ENCODE measurements around the gene DMTF1. TPM values are rescaled to one million over a fixed set of nuclear protein-coding genes. Genes with fewer than 3 reads are reported as not detected.
"Not testable (repeated sequence)": the region's sequence is repeated elsewhere in the genome, so short reads cannot be mapped to it uniquely, and the experiment has no call there.

Gene DMTF1
- total and polyA plus RNA-seq, 8 donors = 66.7 to 321 (median 261) TPM

DNA sequence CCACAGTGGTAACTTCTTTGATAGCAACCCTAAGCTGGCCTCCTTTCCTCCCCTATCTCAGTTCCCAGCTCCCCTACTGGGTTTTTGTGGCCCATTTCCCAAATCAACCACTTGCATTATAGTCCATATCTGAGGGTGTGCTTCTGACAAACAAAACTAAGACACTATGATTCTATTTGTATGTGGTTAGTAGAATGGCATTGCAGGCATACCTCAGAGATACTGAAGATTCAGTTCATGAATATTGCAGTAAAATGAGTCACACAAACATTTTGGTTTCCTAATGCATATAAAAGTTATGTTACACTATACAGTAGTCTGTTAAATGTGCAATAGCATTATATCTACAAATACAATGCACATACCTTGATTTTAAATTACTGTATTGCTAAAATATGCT, 82.7 kb downstream of the DMTF1 start:
- Histone ChIP-seq H3K27ac (no peak overlapping the region), H3K27me3 (no peaks in the 10 kb centered on the region), H3K4me3 (no peak overlapping the region), H3K9me3 (no peaks in the 10 kb centered on the region), H3K4me1 (no peaks in the 10 kb centered on the region), H3K36me3 (no peaks in the 10 kb centered on the region)
- TF ChIP-seq, protein P1, sequence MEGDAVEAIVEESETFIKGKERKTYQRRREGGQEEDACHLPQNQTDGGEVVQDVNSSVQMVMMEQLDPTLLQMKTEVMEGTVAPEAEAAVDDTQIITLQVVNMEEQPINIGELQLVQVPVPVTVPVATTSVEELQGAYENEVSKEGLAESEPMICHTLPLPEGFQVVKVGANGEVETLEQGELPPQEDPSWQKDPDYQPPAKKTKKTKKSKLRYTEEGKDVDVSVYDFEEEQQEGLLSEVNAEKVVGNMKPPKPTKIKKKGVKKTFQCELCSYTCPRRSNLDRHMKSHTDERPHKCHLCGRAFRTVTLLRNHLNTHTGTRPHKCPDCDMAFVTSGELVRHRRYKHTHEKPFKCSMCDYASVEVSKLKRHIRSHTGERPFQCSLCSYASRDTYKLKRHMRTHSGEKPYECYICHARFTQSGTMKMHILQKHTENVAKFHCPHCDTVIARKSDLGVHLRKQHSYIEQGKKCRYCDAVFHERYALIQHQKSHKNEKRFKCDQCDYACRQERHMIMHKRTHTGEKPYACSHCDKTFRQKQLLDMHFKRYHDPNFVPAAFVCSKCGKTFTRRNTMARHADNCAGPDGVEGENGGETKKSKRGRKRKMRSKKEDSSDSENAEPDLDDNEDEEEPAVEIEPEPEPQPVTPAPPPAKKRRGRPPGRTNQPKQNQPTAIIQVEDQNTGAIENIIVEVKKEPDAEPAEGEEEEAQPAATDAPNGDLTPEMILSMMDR (IDR thresholded peaks at IDR 0.05) = no peak
- no peak for ATAC-seq
- no peak for DNase-seq
- intact Hi-C loops (cut with DNase I) = loop anchor here in 1 of 2 donors (5.0 kb wide), 1 partner anchor 313 kb away; no protein-coding TSS in a partner anchor

DNA sequence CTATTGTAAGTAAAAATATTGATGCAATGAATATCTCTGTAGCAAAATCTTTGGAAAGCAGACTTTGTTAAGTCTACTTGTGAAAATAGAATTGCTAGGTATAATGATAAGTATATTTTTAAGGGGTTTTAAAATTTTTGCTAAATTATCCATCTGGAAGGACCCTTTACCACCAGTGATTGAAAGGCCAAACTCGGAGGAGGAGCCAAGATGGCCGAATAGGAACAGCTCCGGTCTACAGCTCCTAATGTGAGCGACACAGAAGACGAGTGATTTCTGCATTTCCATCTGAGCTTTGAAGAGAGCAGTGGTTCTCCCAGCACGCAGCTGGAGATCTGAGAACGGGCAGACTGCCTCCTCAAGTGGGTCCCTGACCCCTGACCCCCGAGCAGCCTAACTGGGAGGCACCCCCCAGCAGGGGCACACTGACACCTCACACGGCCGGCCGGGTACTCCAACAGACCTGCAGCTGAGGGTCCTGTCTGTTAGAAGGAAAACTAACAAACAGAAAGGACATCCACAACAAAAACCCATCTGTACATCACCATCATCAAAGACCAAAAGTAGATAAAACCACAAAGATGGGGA, 86.3 kb downstream of the DMTF1 start:
- not testable (repeated sequence) for H3K27me3 ChIP-seq, H3K4me1 ChIP-seq, ATAC-seq, H3K4me3 ChIP-seq, DNase-seq, H3K9me3 ChIP-seq, H3K27ac ChIP-seq, H3K36me3 ChIP-seq
- intact Hi-C loops (cut with DNase I) = loop anchor here in 1 of 2 donors (5.0 kb wide), 1 partner anchor 316 kb away; no protein-coding TSS in a partner anchor

DNA sequence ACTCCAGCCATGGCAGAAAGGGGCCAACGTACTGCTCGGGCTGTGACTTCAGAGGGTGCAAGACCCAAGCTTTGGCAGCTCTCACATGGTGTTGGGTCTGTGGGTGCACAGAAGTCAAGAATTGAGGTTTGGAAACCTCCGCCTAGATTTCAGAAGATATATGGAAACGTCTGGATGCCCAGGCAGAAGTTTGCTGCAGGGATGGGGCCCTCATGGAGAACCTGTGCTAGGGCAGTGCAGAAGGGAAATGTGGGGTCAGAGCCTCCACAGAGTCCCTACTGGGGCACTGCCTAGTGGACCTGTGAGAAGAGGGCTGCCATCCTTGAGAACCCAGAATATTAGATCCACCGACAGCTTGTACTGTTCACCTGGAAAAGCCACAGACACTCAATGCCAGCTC, 93.4 kb downstream of the DMTF1 start:
- H3K27me3 ChIP-seq; H3K36me3 ChIP-seq; H3K4me3 ChIP-seq; DNase-seq; ATAC-seq; intact Hi-C loops (cut with DNase I); H3K27ac ChIP-seq; H3K4me1 ChIP-seq: not testable (repeated sequence)
- peaks cover 0 to 15% of the 10 kb centered on the region in 2 donors for H3K9me3 ChIP-seq

Other genes with a start within 250 kb of the DMTF1 start
- gene ELAPOR2, start 92.8 kb upstream of the DMTF1 start, total RNA-seq = 10 to 100 TPM; 41.8 to 87.2 TPM
- gene ELAPOR2, start 92.8 kb upstream of the DMTF1 start, polyA plus RNA-seq (ENCODE audit: insufficient read length in 6 of 6) = 10 to 100 TPM; 27.1 to 38.0 (median 31.0) TPM
- gene TMEM243, start 67.3 kb downstream of the DMTF1 start, total RNA-seq = 10 to 100 TPM; 59.8 to 99.1 TPM
- gene TMEM243, start 67.3 kb downstream of the DMTF1 start, polyA plus RNA-seq (ENCODE audit: insufficient read length in 6 of 6) = 10 to 100 TPM; 46.5 to 94.3 (median 76.1) TPM
- gene CROT, start 193.2 kb downstream of the DMTF1 start, total RNA-seq = 10 to 100 TPM; 13.0 to 15.5 TPM
- 10 to 100 TPM; 23.5 to 29.7 (median 28.3) TPM for gene CROT, start 193.2 kb downstream of the DMTF1 start, polyA plus RNA-seq (ENCODE audit: insufficient read length in 6 of 6)